SU-DHL-6 (cell line): ENCODE data around the gene NPAS3.

Source experiments
- H2AFZ ChIP-seq: fragments of 200-600 bp; sonication (generic); 2 replicates; pipeline ENCODE4 v1.6.1; 2014; ENCODE audit warnings: low read depth, mild to moderate bottlenecking, moderate library complexity, mixed read lengths, antibody characterized with exemption, low read length; ENCODE audit not compliant: severe bottlenecking
- H3F3A ChIP-seq: fragments of 200-600 bp; shearing (Covaris generic); 2 replicates; pipeline ENCODE4 v1.6.0; 2016; ENCODE audit warnings: antibody characterized with exemption, mild to moderate bottlenecking; ENCODE audit not compliant: insufficient read depth
- H3K27ac ChIP-seq: fragments of 200-600 bp; sonication (generic); 2 replicates; pipeline ENCODE4 v1.5.1; 2016; ENCODE audit warnings: low read depth, mild to moderate bottlenecking, low read length, moderate library complexity, mixed read lengths
- H3K27me3 ChIP-seq: fragments of 200-600 bp; sonication (generic), shearing (Covaris generic); 2 replicates; pipeline ENCODE4 v1.6.0; 2014; ENCODE audit warnings: mild to moderate bottlenecking, low read length
- H3K36me3 ChIP-seq: fragments of 200-600 bp; sonication (generic); 2 replicates; pipeline ENCODE4 v1.6.1; 2014; ENCODE audit warnings: mild to moderate bottlenecking, low read length, mixed read lengths
- H3K4me2 ChIP-seq: fragments of 300-600, 200-600 bp; shearing (Covaris generic), sonication (generic); 2 replicates; pipeline ENCODE4 v1.6.0; 2014; ENCODE audit warnings: low read length, low read depth, mild to moderate bottlenecking; ENCODE audit not compliant: poor library complexity, severe bottlenecking
- H3K4me3 ChIP-seq: fragments of 200-600 bp; sonication (generic); 2 replicates; pipeline ENCODE4 v1.5.1; 2014; ENCODE audit warnings: antibody characterized with exemption, low read length, mild to moderate bottlenecking, mixed read lengths; ENCODE audit not compliant: insufficient read depth, poor library complexity, severe bottlenecking
- H3K79me2 ChIP-seq: fragments of 200-600 bp; sonication (generic); 2 replicates; pipeline ENCODE4 v1.6.1; 2014; ENCODE audit warnings: mild to moderate bottlenecking, low read length, moderate library complexity; ENCODE audit not compliant: insufficient read depth
- H3K9ac ChIP-seq: fragments of 200-600 bp; sonication (generic); 2 replicates; pipeline ENCODE4 v1.7.0; 2014; ENCODE audit warnings: mild to moderate bottlenecking, low read length
- H3K9me2 ChIP-seq: fragments of 200-600 bp; sonication (generic); replicated peaks from 2 replicates; pipeline ENCODE4 v1.6.1; 2014; ENCODE audit warnings: low read length; ENCODE audit not compliant: insufficient read depth
- H3K9me3 ChIP-seq: fragments of 200-600 bp; sonication (generic); 2 replicates; pipeline ENCODE4 v1.6.1; 2014; ENCODE audit warnings: low read length, mixed read lengths; ENCODE audit not compliant: insufficient read depth
- H4K20me1 ChIP-seq: fragments of 200-600 bp; sonication (generic); 2 replicates; pipeline ENCODE4 v1.6.1; 2014; ENCODE audit warnings: low read depth, mild to moderate bottlenecking, antibody characterized with exemption, low read length, moderate library complexity, mixed read lengths
- EZH2phosphoT487 ChIP-seq: fragments of 200-600 bp; sonication (generic), shearing (Covaris generic); conservative IDR thresholded peaks from 2 replicates; pipeline ENCODE4 v1.6.1; 2018; ENCODE audit warnings: mild to moderate bottlenecking, antibody characterized with exemption, low read length, moderate library complexity, mixed read lengths
- TF ChIP-seq, protein P1 (sequence below): fragments of 200-600 bp; sonication (generic); IDR thresholded peaks from one replicate; pipeline ENCODE4 v1.5.1; 2017; ENCODE audit warnings: antibody characterized with exemption, mild to moderate bottlenecking, low read length, moderate library complexity; ENCODE audit not compliant: insufficient read depth, poor library complexity, severe bottlenecking

NPAS3 gene

DNA sequence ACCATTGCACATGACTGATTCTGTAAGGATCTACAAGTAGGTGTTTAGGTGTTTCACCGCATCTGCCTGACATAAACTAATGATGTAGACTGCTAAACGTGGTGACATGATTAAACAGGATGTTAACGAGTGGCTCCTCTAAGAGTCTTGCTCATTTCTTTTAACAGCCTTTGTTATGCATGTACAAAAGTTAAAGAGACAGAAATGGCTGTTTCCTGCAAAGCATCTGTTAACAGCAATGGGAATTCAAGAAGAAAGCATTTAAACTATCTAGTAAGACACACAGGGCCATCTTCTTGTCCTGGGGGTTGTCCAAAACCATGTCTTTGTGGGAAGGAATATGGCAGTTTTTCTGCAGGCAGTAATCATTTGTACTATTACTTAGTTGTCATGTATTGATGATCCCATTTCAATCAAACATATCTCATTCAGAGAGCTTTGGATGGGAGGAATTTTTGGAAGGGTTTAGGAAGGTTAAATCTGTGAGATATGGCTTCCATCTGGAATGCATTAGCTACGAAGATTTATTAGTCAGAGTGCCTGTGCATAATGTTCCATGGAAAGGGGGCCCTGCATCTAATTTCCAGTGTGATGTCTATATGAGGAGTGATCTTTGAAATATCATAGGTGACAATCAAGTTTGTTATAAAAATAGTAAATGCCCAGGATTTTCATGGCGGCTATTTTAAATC, 517.1 kb downstream of the NPAS3 start:
- H3K27me3 ChIP-seq, result no peaks in the 10 kb centered on the region
- no peak overlapping the region for H3K27ac ChIP-seq
- no peaks in the 10 kb centered on the region for H3K79me2 ChIP-seq
- no peaks in the 10 kb centered on the region for H4K20me1 ChIP-seq
- no peak overlapping the region for H2AFZ ChIP-seq
- no peak for TF ChIP-seq EZH2phosphoT487
- TF ChIP-seq, protein P1, sequence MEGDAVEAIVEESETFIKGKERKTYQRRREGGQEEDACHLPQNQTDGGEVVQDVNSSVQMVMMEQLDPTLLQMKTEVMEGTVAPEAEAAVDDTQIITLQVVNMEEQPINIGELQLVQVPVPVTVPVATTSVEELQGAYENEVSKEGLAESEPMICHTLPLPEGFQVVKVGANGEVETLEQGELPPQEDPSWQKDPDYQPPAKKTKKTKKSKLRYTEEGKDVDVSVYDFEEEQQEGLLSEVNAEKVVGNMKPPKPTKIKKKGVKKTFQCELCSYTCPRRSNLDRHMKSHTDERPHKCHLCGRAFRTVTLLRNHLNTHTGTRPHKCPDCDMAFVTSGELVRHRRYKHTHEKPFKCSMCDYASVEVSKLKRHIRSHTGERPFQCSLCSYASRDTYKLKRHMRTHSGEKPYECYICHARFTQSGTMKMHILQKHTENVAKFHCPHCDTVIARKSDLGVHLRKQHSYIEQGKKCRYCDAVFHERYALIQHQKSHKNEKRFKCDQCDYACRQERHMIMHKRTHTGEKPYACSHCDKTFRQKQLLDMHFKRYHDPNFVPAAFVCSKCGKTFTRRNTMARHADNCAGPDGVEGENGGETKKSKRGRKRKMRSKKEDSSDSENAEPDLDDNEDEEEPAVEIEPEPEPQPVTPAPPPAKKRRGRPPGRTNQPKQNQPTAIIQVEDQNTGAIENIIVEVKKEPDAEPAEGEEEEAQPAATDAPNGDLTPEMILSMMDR, result no peak
- no peak overlapping the region for H3K4me3 ChIP-seq
- no peaks in the 10 kb centered on the region for H3K9me3 ChIP-seq
- H3K36me3 ChIP-seq, result 0 out of 2 replicates have a peak, but pooled peaks cover 3% of the 10 kb centered on the region
- no peaks in the 10 kb centered on the region; the same call in 1 of the 2 replicates for H3K9me2 ChIP-seq
- H3K9ac ChIP-seq, result no peak overlapping the region
- H3F3A ChIP-seq, result no peaks in the 10 kb centered on the region
- no peak overlapping the region for H3K4me2 ChIP-seq

DNA sequence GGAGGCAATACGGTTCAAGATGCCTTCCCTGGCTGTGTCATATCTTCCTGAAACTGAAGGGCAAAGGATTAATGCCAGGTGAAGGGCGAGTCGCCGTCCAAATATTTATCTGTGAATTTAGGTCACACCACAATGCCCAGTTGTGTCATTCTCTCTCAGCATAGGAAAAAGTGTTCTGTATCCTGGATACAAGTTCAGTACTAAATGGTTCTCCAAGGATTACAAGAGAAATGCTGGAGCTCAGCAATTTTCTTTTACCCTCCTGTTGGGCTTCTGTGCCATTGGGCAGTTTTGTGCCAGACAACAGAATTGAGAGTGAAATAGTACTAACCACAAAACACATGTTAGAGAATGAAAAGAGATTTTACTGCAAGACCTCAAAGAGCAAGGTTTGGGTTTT, 518.3 kb downstream of the NPAS3 start:
- Histone ChIP-seq H3K27me3 (no peaks in the 10 kb centered on the region), H3K9me3 (no peaks in the 10 kb centered on the region), H3K9ac (no peak overlapping the region), H4K20me1 (no peaks in the 10 kb centered on the region), H3K27ac (no peak overlapping the region), H3K4me2 (no peak overlapping the region), H3K79me2 (no peaks in the 10 kb centered on the region), H3K36me3 (0 out of 2 replicates have a peak, but pooled peaks cover 3% of the 10 kb centered on the region), H2AFZ (no peak overlapping the region), H3F3A (no peaks in the 10 kb centered on the region), H3K9me2 (no peaks in the 10 kb centered on the region; the same call in 1 of the 2 replicates), H3K4me3 (no peak overlapping the region)
- no peak for TF ChIP-seq EZH2phosphoT487
- TF ChIP-seq, protein P1, result no peak

GRCh38 chr14:33457617-33458016, 518.9 kb downstream of the NPAS3 start:
- Histone ChIP-seq H3K9ac (no peak overlapping the region), H3K9me2 (no peaks in the 10 kb centered on the region; the same call in 1 of the 2 replicates), H3K79me2 (no peaks in the 10 kb centered on the region), H3K36me3 (0 out of 2 replicates have a peak, but pooled peaks cover 3% of the 10 kb centered on the region), H3K4me2 (no peak overlapping the region), H3F3A (no peaks in the 10 kb centered on the region), H2AFZ (no peak overlapping the region), H3K27ac (no peak overlapping the region), H3K4me3 (no peak overlapping the region), H3K9me3 (no peaks in the 10 kb centered on the region), H3K27me3 (no peaks in the 10 kb centered on the region), H4K20me1 (no peaks in the 10 kb centered on the region)
- TF ChIP-seq, protein P1, result no peak
- TF ChIP-seq EZH2phosphoT487, result no peak
